ENCODE results near the gene PHYKPL. TPM values are rescaled to one million over a fixed set of nuclear protein-coding genes. Genes with fewer than 3 reads are reported as not detected.

The PHYKPL gene
- total RNA-seq, 1 experiment from 2014 or later, result 41.7 TPM

GRCh38 chr5:178163772-178164735, 68.5 kb downstream of the PHYKPL start (continued):
- TF ChIP-seq, protein P1, sequence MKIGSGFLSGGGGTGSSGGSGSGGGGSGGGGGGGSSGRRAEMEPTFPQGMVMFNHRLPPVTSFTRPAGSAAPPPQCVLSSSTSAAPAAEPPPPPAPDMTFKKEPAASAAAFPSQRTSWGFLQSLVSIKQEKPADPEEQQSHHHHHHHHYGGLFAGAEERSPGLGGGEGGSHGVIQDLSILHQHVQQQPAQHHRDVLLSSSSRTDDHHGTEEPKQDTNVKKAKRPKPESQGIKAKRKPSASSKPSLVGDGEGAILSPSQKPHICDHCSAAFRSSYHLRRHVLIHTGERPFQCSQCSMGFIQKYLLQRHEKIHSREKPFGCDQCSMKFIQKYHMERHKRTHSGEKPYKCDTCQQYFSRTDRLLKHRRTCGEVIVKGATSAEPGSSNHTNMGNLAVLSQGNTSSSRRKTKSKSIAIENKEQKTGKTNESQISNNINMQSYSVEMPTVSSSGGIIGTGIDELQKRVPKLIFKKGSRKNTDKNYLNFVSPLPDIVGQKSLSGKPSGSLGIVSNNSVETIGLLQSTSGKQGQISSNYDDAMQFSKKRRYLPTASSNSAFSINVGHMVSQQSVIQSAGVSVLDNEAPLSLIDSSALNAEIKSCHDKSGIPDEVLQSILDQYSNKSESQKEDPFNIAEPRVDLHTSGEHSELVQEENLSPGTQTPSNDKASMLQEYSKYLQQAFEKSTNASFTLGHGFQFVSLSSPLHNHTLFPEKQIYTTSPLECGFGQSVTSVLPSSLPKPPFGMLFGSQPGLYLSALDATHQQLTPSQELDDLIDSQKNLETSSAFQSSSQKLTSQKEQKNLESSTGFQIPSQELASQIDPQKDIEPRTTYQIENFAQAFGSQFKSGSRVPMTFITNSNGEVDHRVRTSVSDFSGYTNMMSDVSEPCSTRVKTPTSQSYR (CRISPR knock-in tag; IDR thresholded peaks at IDR 0.05), result 0 out of 2 replicates have a peak, but pooled peaks have one; percentile 37
- TF ChIP-seq NR3C1 (CRISPR knock-in tag; conservative IDR thresholded peaks at IDR 0.05; ENCODE audit: low read depth), result no peak
- TF ChIP-seq FOXJ3 (CRISPR knock-in tag; IDR thresholded peaks at IDR 0.05; ENCODE audit: borderline replicate concordance), result no peak
- peak; percentile 88 for TF ChIP-seq MAX (CRISPR knock-in tag; IDR thresholded peaks at IDR 0.05)
- 0 out of 2 replicates have a peak, but pooled peaks have one; percentile 23 for TF ChIP-seq ARID4B (CRISPR knock-in tag; IDR thresholded peaks at IDR 0.05; ENCODE audit: borderline replicate concordance)

GRCh38 chr5:178162481-178162880, 70.1 kb downstream of the PHYKPL start:
- Mint-ChIP-seq H3K36me3 (no peaks in the 10 kb centered on the region), H3K4me3 (no peak overlapping the region), H3K9me3 (no peaks in the 10 kb centered on the region), H3K4me1 (peaks cover 10% of the 10 kb centered on the region), H3K27me3 (ENCODE audit: low read depth) (peaks cover 20% of the 10 kb centered on the region), H3K27ac (no peak overlapping the region)
- CTCF ChIA-PET, result interaction anchor here (0.9 to 1.7 kb wide), 2 partner anchors 86 to 87 kb away, joined by 3 to 9 read pairs; no protein-coding TSS in a partner anchor
- ATAC-seq (no peak), DNase-seq (ENCODE audit: low spot score) (no peak)
- POLR2A ChIA-PET, result interaction anchor here (1.0 kb wide), 1 partner anchor 42 kb away, joined by 3 read pairs; the partner anchor contains the start of gene HNRNPAB
- TF ChIP-seq EMX1 (CRISPR knock-in tag; IDR thresholded peaks at IDR 0.05) (no peak), E2F5 (CRISPR knock-in tag; IDR thresholded peaks at IDR 0.05) (no peak)
- TF ChIP-seq, protein P2, sequence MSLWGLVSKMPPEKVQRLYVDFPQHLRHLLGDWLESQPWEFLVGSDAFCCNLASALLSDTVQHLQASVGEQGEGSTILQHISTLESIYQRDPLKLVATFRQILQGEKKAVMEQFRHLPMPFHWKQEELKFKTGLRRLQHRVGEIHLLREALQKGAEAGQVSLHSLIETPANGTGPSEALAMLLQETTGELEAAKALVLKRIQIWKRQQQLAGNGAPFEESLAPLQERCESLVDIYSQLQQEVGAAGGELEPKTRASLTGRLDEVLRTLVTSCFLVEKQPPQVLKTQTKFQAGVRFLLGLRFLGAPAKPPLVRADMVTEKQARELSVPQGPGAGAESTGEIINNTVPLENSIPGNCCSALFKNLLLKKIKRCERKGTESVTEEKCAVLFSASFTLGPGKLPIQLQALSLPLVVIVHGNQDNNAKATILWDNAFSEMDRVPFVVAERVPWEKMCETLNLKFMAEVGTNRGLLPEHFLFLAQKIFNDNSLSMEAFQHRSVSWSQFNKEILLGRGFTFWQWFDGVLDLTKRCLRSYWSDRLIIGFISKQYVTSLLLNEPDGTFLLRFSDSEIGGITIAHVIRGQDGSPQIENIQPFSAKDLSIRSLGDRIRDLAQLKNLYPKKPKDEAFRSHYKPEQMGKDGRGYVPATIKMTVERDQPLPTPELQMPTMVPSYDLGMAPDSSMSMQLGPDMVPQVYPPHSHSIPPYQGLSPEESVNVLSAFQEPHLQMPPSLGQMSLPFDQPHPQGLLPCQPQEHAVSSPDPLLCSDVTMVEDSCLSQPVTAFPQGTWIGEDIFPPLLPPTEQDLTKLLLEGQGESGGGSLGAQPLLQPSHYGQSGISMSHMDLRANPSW (CRISPR knock-in tag; conservative IDR thresholded peaks at IDR 0.05; ENCODE audit: low read depth), result no peak

- TF ChIP-seq, protein P3, sequence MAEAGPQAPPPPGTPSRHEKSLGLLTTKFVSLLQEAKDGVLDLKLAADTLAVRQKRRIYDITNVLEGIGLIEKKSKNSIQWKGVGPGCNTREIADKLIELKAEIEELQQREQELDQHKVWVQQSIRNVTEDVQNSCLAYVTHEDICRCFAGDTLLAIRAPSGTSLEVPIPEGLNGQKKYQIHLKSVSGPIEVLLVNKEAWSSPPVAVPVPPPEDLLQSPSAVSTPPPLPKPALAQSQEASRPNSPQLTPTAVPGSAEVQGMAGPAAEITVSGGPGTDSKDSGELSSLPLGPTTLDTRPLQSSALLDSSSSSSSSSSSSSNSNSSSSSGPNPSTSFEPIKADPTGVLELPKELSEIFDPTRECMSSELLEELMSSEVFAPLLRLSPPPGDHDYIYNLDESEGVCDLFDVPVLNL (CRISPR knock-in tag; IDR thresholded peaks at IDR 0.05; ENCODE audit: borderline replicate concordance, low read depth), result no peak
- TF ChIP-seq, protein P4, sequence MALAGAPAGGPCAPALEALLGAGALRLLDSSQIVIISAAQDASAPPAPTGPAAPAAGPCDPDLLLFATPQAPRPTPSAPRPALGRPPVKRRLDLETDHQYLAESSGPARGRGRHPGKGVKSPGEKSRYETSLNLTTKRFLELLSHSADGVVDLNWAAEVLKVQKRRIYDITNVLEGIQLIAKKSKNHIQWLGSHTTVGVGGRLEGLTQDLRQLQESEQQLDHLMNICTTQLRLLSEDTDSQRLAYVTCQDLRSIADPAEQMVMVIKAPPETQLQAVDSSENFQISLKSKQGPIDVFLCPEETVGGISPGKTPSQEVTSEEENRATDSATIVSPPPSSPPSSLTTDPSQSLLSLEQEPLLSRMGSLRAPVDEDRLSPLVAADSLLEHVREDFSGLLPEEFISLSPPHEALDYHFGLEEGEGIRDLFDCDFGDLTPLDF (CRISPR knock-in tag; IDR thresholded peaks at IDR 0.05), result no peak
- no peaks in the 10 kb centered on the region for H3K9me3 Mint-ChIP-seq
- no peaks in the 10 kb centered on the region for H3K36me3 Mint-ChIP-seq
- ChIA-PET CTCF (interaction anchor here (1.1 kb wide), 1 partner anchor 85 kb away, joined by 3 read pairs; no protein-coding TSS in a partner anchor), POLR2A (no interaction called here)
- no peak overlapping the region for H3K4me3 Mint-ChIP-seq
- ATAC-seq, result no peak
- peaks cover 10% of the 10 kb centered on the region for H3K4me1 Mint-ChIP-seq
- no peak overlapping the region for H3K27ac Mint-ChIP-seq
- H3K27me3 Mint-ChIP-seq (ENCODE audit: low read depth), result peaks cover 20% of the 10 kb centered on the region
- DNase-seq (ENCODE audit: low spot score), result no peak
Observed at GRCh38 chr5:178160176-178160575, 72.4 kb downstream of the PHYKPL start.

All from WTC11 (cell line).